GM18870 (cell line): Measurements from ENCODE around the gene ODAD2.

Experiments used
- ATAC-seq: cut with Tn5 transposase; IDR thresholded peaks from one replicate; pipeline ENCODE4 v1.9.1; 2021; ENCODE audit warnings: moderate library complexity; ENCODE audit not compliant: unreplicated experiment

ODAD2 gene

GRCh38 chr10:27779462-27780015 is 219.3 kb downstream of the ODAD2 start:
- no peak for ATAC-seq

GRCh38 chr10:27774831-27775230 is 224.0 kb downstream of the ODAD2 start:
- ATAC-seq: no peak

GRCh38 chr10:27771231-27771630 is 227.6 kb downstream of the ODAD2 start:
- ATAC-seq: no peak

GRCh38 chr10:27770181-27770580 is 228.7 kb downstream of the ODAD2 start:
- no peak for ATAC-seq
